Fibroblast of lung (primary cell): ENCODE measurements around the gene KIAA1614. TPM values are rescaled to one million over a fixed set of nuclear protein-coding genes. Genes with fewer than 3 reads are reported as not detected.

Experiments used
- DNase-seq, 2 donors: peaks; one replicate each; pipeline versions ENCODE4 v3.0.0 to v3.0.0-alpha.2; 2010; ENCODE audit warnings: low read depth in 2 of 2
- H2AFZ ChIP-seq: 2 replicates; pipeline ENCODE4 v1.5.1; 2012; ENCODE audit warnings: low read length, control low read depth, inconsistent platforms
- H3K27ac ChIP-seq: 2 replicates; pipeline ENCODE4 v1.5.1; 2011; ENCODE audit warnings: low read length, control low read depth; ENCODE audit not compliant: insufficient read depth
- H3K27me3 ChIP-seq: 2 replicates; pipeline ENCODE4 v1.5.1; 2011; ENCODE audit warnings: mild to moderate bottlenecking, low read length; ENCODE audit not compliant: control insufficient read depth, insufficient read depth
- H3K36me3 ChIP-seq: 2 replicates; pipeline ENCODE4 v1.5.1; 2011; ENCODE audit warnings: low read length; ENCODE audit not compliant: control insufficient read depth, insufficient read depth
- H3K4me1 ChIP-seq: 2 replicates; pipeline ENCODE4 v1.5.1; 2011; ENCODE audit warnings: low read length; ENCODE audit not compliant: control insufficient read depth, insufficient read depth; ENCODE audit errors: extremely low read depth
- H3K4me2 ChIP-seq: 2 replicates; pipeline ENCODE4 v1.5.1; 2011; ENCODE audit warnings: low read length, control low read depth; ENCODE audit not compliant: insufficient read depth; ENCODE audit errors: extremely low read depth
- H3K4me3 ChIP-seq, 4 experiments: fragments of 200-600 bp in 1 of 4; sonication (generic) in 1 of 4; replicated peaks in 1 of 4; 2 replicates each; pipeline ENCODE4 v1.5.1; 2011 to 2016; ENCODE audit warnings: low read length in 4 of 4, low read depth in 3 of 4, mild to moderate bottlenecking in 3 of 4, control low read depth in 2 of 4, inconsistent platforms in 1 of 4, mixed read lengths in 1 of 4; ENCODE audit not compliant: insufficient read depth in 1 of 4; ENCODE audit errors: control extremely low read depth in 1 of 4
- H3K79me2 ChIP-seq: 2 replicates; pipeline ENCODE4 v1.5.1; 2012; ENCODE audit warnings: mild to moderate bottlenecking, low read length, inconsistent platforms; ENCODE audit not compliant: control insufficient read depth, insufficient read depth
- H3K9ac ChIP-seq: 2 replicates; pipeline ENCODE4 v1.5.1; 2011; ENCODE audit warnings: mild to moderate bottlenecking, low read length, control low read depth; ENCODE audit not compliant: insufficient read depth
- H3K9me3 ChIP-seq: 2 replicates; pipeline ENCODE4 v1.5.1; 2012; ENCODE audit warnings: low read depth, low read length; ENCODE audit not compliant: control insufficient read depth, insufficient read depth
- H4K20me1 ChIP-seq: 2 replicates; pipeline ENCODE4 v1.5.1; 2011; ENCODE audit warnings: low read length; ENCODE audit not compliant: control insufficient read depth, insufficient read depth; ENCODE audit errors: extremely low read depth
- EZH2 ChIP-seq: IDR thresholded peaks from 2 replicates; pipeline ENCODE4 v1.5.1; 2012; ENCODE audit warnings: low read length, control low read depth, mild to moderate bottlenecking; ENCODE audit errors: missing control alignments
- polyA plus RNA-seq, 2 donors: library from polyadenylated mRNA; depleted of rRNA in 1 of 2; stranded (reverse) in 1 of 2; unstranded in 1 of 2; fragments of >200 nt; gene quantifications; 2 replicates each; pipeline ENCODE4 v1.2.1, GENCODE V29; 2011 to 2012; ENCODE audit warnings: missing spikeins in 1 of 2
- total RNA-seq: library from RNA; depleted of rRNA; stranded (reverse); fragments of >200 nt; gene quantifications from 2 replicates; pipeline ENCODE4 v1.2.1, GENCODE V29; 2014
- TF ChIP-seq, protein P1 (sequence below), 2 donors: IDR thresholded peaks in 1 of 2; conservative IDR thresholded peaks in 1 of 2; 1 replicate in 1 of 2; 2 replicates in 1 of 2; pipeline ENCODE4 v1.5.1; 2011 to 2012; ENCODE audit warnings: low read length in 2 of 2, control low read depth in 1 of 2, inconsistent platforms in 1 of 2, low read depth in 1 of 2, mild to moderate bottlenecking in 1 of 2

The KIAA1614 gene
- total and polyA plus RNA-seq, 2 donors (not counting 1 experiment from before 2014, with no cell fraction given): 3.0 to 8.1 TPM

DNA sequence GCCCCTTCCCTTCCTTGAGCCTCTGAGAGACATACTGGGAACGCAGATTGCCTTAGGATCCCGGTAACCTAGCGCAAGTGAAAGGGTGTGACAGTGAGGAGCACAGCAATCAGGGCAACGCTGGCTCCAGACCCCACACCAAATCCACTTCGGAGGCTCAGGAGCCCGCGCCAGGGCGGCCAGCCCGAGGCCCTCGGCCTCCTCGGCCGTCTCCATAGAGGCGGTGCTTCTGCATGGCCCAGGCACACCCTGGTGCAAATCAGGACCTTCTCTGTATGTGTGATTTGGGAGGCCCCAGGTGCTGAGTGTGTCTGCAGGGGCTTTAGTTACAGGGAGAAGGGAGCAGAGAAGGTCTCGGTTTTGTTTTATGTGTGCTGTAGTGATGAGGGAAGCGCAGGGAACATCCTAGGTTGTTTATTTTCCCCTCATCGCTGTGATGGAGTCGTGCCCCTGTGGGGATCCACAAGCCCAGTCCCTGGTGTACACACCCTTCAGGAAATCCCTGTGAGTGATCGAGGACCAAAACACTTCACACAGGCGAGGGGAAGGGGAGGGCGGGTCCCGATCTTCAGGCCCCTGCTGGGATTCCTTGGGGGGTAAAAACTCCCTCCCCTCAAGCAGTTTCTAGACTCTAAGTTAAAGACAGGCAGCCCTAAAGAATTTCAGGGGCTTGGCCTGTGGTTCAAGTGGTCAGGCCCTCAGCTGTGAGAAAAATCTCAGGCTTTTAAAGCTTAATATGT is 9.4 kb downstream of the KIAA1614 start:
- Histone ChIP-seq H3K4me3 (no peak overlapping the region), H3K9ac (no peak overlapping the region), H2AFZ (no peak overlapping the region), H3K27me3 (no peaks in the 10 kb centered on the region), H4K20me1 (no peaks in the 10 kb centered on the region), H3K27ac (no peak overlapping the region), H3K4me1 (peaks cover 2% of the 10 kb centered on the region), H3K9me3 (no peaks in the 10 kb centered on the region), H3K4me2 (no peak overlapping the region), H3K79me2 (no peaks in the 10 kb centered on the region), H3K36me3 (no peaks in the 10 kb centered on the region)
- peak in 1 of 2 donors; percentile 7 for DNase-seq
- TF ChIP-seq EZH2: no peak

DNA sequence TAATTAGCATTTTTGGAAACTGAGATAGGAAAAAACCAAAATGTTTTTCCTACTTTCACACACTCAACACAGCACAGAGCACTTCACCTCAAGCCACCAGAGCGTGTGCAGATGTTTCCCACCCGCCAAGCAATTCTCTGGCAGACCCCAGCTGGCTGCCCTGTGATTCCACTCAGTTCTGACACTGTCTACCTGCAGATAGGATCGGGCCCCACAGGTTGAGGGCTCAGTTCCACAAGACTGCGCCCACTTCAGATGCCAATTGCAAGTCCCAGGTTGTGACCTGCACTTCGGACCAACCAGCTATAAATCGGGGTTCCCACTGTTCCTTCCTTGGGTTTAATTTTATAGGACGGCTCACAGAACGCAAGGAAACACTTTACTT is 9.9 kb downstream of the KIAA1614 start:
- no peak for TF ChIP-seq EZH2
- TF ChIP-seq, protein P1, sequence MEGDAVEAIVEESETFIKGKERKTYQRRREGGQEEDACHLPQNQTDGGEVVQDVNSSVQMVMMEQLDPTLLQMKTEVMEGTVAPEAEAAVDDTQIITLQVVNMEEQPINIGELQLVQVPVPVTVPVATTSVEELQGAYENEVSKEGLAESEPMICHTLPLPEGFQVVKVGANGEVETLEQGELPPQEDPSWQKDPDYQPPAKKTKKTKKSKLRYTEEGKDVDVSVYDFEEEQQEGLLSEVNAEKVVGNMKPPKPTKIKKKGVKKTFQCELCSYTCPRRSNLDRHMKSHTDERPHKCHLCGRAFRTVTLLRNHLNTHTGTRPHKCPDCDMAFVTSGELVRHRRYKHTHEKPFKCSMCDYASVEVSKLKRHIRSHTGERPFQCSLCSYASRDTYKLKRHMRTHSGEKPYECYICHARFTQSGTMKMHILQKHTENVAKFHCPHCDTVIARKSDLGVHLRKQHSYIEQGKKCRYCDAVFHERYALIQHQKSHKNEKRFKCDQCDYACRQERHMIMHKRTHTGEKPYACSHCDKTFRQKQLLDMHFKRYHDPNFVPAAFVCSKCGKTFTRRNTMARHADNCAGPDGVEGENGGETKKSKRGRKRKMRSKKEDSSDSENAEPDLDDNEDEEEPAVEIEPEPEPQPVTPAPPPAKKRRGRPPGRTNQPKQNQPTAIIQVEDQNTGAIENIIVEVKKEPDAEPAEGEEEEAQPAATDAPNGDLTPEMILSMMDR (conservative IDR thresholded peaks at IDR 0.05 in 1 of 2, IDR thresholded peaks at IDR 0.05 in 1 of 2; ENCODE audit: low read depth in 1 of 2, low read length in 2 of 2): no peak
- no peak overlapping the region for H3K9ac ChIP-seq

DNA sequence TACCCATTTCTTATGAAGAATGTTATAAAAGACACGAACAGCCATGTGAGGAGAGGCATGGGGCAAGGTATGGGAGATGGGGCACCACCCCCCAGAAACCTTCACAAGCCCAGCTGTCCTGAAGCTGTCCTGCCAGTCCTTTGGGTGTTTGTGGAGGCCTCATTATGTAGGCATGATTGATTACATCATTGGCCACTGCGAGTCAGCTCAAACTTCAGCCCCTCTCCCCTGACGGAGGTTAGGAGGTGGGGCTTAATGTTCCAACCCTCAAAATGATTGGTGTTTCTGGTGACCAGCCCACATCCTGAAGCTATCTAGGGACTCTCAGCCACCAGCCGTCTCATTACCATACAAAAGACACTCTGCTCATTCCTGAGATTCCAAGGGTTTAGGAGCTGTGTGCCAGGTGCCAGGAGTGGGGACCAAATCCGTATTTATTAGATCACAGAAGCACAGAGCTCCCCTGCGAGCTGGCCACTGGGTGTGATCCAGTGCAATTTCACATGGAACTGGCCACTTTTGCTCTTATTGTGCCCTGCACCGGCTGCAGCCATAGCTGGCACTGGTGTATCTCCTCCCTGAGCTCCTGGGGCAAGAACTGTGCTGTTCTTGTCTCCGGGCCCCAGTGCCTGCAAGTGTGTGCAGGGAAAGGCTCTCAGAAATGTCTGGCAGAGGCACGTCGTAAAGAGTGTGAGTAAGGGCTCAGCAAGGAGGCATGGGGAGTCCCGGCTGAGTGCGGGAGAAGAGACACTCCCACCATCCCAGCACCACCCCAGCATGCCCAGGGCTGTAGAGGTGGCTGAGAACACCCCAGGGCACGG is 10.5 kb downstream of the KIAA1614 start:
- Histone ChIP-seq H3K4me3 (no peak overlapping the region), H2AFZ (no peak overlapping the region), H3K27me3 (no peaks in the 10 kb centered on the region), H4K20me1 (no peaks in the 10 kb centered on the region), H3K9ac (no peak overlapping the region), H3K36me3 (no peaks in the 10 kb centered on the region), H3K9me3 (no peaks in the 10 kb centered on the region), H3K4me1 (peaks cover 2% of the 10 kb centered on the region), H3K4me2 (no peak overlapping the region), H3K27ac (no peak overlapping the region), H3K79me2 (no peaks in the 10 kb centered on the region)
- DNase-seq: peak; percentile 6 to 45
- TF ChIP-seq, protein P1 (conservative IDR thresholded peaks at IDR 0.05 in 1 of 2, IDR thresholded peaks at IDR 0.05 in 1 of 2; ENCODE audit: low read depth in 1 of 2, low read length in 2 of 2): no peak
- no peak for TF ChIP-seq EZH2

More for the DNA sequence above, 9.9 kb downstream of the KIAA1614 start:
- Histone ChIP-seq H3K36me3 (no peaks in the 10 kb centered on the region), H4K20me1 (no peaks in the 10 kb centered on the region), H3K4me1 (peaks cover 2% of the 10 kb centered on the region), H3K9me3 (no peaks in the 10 kb centered on the region), H3K27me3 (no peaks in the 10 kb centered on the region), H3K4me2 (no peak overlapping the region), H2AFZ (no peak overlapping the region), H3K79me2 (no peaks in the 10 kb centered on the region), H3K4me3 (no peak overlapping the region), H3K27ac (no peak overlapping the region)
- DNase-seq: no peak
